A549 (cell line): Measurements from ENCODE around the gene PHTF2. TPM values are rescaled to one million over a fixed set of nuclear protein-coding genes. Genes with fewer than 3 reads are reported as not detected.

Experiments used
- ATAC-seq, 2 experiments: fragments of 200-7000 bp in 1 of 2; fragments of >200 bp in 1 of 2; cut with Nextera tagmentation in 1 of 2; cut with Tn5 transposase in 1 of 2; 3 replicates each; pipeline versions ENCODE4 v1.8.0 to v1.9.1; 2018 to 2020; ENCODE audit warnings: mild to moderate bottlenecking in 1 of 2, moderate library complexity in 1 of 2
- CTCF ChIA-PET: fragments of 300-600 bp; sonication (Branson Sonifier 250); formaldehyde crosslinking; extraction: SDS; loops from one replicate; lab custom pipeline; 2021; ENCODE audit warnings: antibody characterized with exemption, inconsistent platforms; lab: Yijun Ruan, JAX
- POLR2A ChIA-PET: fragments of 350-600 bp; formaldehyde crosslinking; extraction: SDS; loops from one replicate; lab custom pipeline; 2021; ENCODE audit warnings: antibody characterized with exemption, inconsistent platforms; lab: Yijun Ruan, JAX
- DNase-seq, 2 experiments: peaks; one replicate each; pipeline versions ENCODE4 v3.0.0 to v3.0.0-alpha.2; 2011 to 2016; ENCODE audit warnings: low read depth in 1 of 2, low spot score in 1 of 2
- FAIRE-seq: peaks from 2 replicates; lab custom pipeline; 2011; peaks lifted over from hg19 to GRCh38; lab: Jason Lieb, UNC
- H3K27ac ChIP-seq, 2 experiments: fragments of >200 bp; sonication (Bioruptor Twin); formaldehyde crosslinking; 3 replicates each; pipeline ENCODE4 v1.5.1; 2016 to 2017
- H3K4me1 ChIP-seq: fragments of >200 bp; sonication (Bioruptor Twin); formaldehyde crosslinking; 3 replicates; pipeline ENCODE4 v1.6.1; 2016
- H3K4me2 ChIP-seq: fragments of >200 bp; sonication (Bioruptor Twin); formaldehyde crosslinking; 3 replicates; pipeline ENCODE4 v1.6.1; 2016
- H3K4me3 ChIP-seq: fragments of >200 bp; sonication (Bioruptor Twin); formaldehyde crosslinking; 3 replicates; pipeline ENCODE4 v1.5.1; 2016
- H3K9me3 ChIP-seq: fragments of >200 bp; sonication (Bioruptor Twin); formaldehyde crosslinking; 3 replicates; pipeline ENCODE4 v1.6.1; 2016
- BHLHE40 ChIP-seq: IDR thresholded peaks from 2 replicates; pipeline ENCODE4 v1.6.1; 2012; ENCODE audit warnings: low read depth, low read length, inconsistent platforms
- CHD2 ChIP-seq: fragments of 150-350 bp; IDR thresholded peaks from 2 replicates; pipeline ENCODE4 v1.6.1; 2014; ENCODE audit warnings: low read length; ENCODE audit not compliant: partially characterized antibody
- E2F6 ChIP-seq: IDR thresholded peaks from 2 replicates; pipeline ENCODE4 v1.6.1; 2012; ENCODE audit warnings: low read depth, borderline replicate concordance
- EHF ChIP-seq: fragments of 250-450 bp; sonication (Bioruptor Pico); IDR thresholded peaks from 2 replicates; pipeline ENCODE4 v1.5.0; 2020; ENCODE audit warnings: mild to moderate bottlenecking
- ESRRA ChIP-seq: fragments of 150-350 bp; IDR thresholded peaks from 2 replicates; pipeline ENCODE4 v1.6.1; 2014; ENCODE audit warnings: mild to moderate bottlenecking, low read length, borderline replicate concordance
- GATA3 ChIP-seq: IDR thresholded peaks from 2 replicates; pipeline ENCODE4 v1.6.1; 2012; ENCODE audit warnings: borderline replicate concordance
- HES2 ChIP-seq: fragments of >200 bp; sonication (Bioruptor Twin); formaldehyde crosslinking; IDR thresholded peaks from 2 replicates; pipeline ENCODE4 v1.6.1; 2016
- HMGXB4 ChIP-seq: fragments of 250-450 bp; sonication (Bioruptor Pico); IDR thresholded peaks from 2 replicates; pipeline ENCODE4 v1.5.0; 2021; ENCODE audit warnings: mild to moderate bottlenecking, moderate library complexity, borderline replicate concordance
- JUNB ChIP-seq: fragments of >200 bp; sonication (Bioruptor Twin); formaldehyde crosslinking; IDR thresholded peaks from 2 replicates; pipeline ENCODE4 v1.6.1; 2016
- MAX ChIP-seq: IDR thresholded peaks from 2 replicates; pipeline ENCODE4 v1.6.1; 2012
- MYC ChIP-seq: IDR thresholded peaks from 2 replicates; pipeline ENCODE4 v1.6.1; 2012; ENCODE audit warnings: mild to moderate bottlenecking, inconsistent platforms, low read length, improper control_type of control experiment, borderline replicate concordance
- NPAS2 ChIP-seq: fragments of 250-450 bp; sonication (Bioruptor Pico); IDR thresholded peaks from 2 replicates; pipeline ENCODE4 v1.8.0; 2022; ENCODE audit warnings: mild to moderate bottlenecking, moderate library complexity, borderline replicate concordance
- NR3C1 ChIP-seq: fragments of >200 bp; sonication (Bioruptor Twin); formaldehyde crosslinking; IDR thresholded peaks from 3 replicates; pipeline ENCODE4 v1.6.1; 2017
- POLR2AphosphoS2 ChIP-seq: conservative IDR thresholded peaks from 2 replicates; pipeline ENCODE4 v1.6.1; 2012; ENCODE audit warnings: low read length, improper control_type of control experiment, inconsistent platforms
- RAD21 ChIP-seq, 2 experiments: fragments of >200 bp in 1 of 2; sonication (Bioruptor Twin) in 1 of 2; formaldehyde crosslinking in 1 of 2; IDR thresholded peaks in 1 of 2; conservative IDR thresholded peaks in 1 of 2; 2 replicates in 1 of 2; 3 replicates in 1 of 2; pipeline ENCODE4 v1.6.1; 2012 to 2018; ENCODE audit warnings: inconsistent platforms in 1 of 2
- RARB ChIP-seq: fragments of 250-450 bp; sonication (Bioruptor Pico); IDR thresholded peaks from 2 replicates; pipeline ENCODE4 v1.8.0; 2021; ENCODE audit warnings: mild to moderate bottlenecking, moderate library complexity
- REST ChIP-seq: fragments of 200-600 bp; sonication (generic); IDR thresholded peaks from 2 replicates; pipeline ENCODE4 v1.6.1; 2016; ENCODE audit warnings: antibody characterized with exemption, mild to moderate bottlenecking, moderate library complexity
- SMC3 ChIP-seq: fragments of >200 bp; sonication (Bioruptor Twin); formaldehyde crosslinking; IDR thresholded peaks from 3 replicates; pipeline ENCODE4 v1.6.1; 2018; ENCODE audit warnings: inconsistent platforms
- TFCP2L1 ChIP-seq: fragments of 250-450 bp; sonication (Bioruptor Pico); IDR thresholded peaks from 2 replicates; pipeline ENCODE4 v1.5.0; 2021; ENCODE audit warnings: mild to moderate bottlenecking
- TP53 ChIP-seq: fragments of 250-450 bp; sonication (Bioruptor Pico); IDR thresholded peaks from 2 replicates; pipeline ENCODE4 v1.5.0; 2021; ENCODE audit warnings: mild to moderate bottlenecking, moderate library complexity
- ZC3H11A ChIP-seq: fragments of 450-650 bp; IDR thresholded peaks from 2 replicates; pipeline ENCODE4 v1.6.1; 2014; ENCODE audit warnings: antibody characterized with exemption, mild to moderate bottlenecking
- ZFP36 ChIP-seq: fragments of 450-650 bp; IDR thresholded peaks from 2 replicates; pipeline ENCODE4 v1.6.1; 2014; ENCODE audit warnings: borderline replicate concordance; ENCODE audit not compliant: partially characterized antibody
- ZNF302 ChIP-seq: fragments of 250-450 bp; sonication (Bioruptor Pico); IDR thresholded peaks from 2 replicates; pipeline ENCODE4 v1.9.0; 2021; ENCODE audit warnings: inconsistent platforms, mild to moderate bottlenecking, moderate library complexity
- ZSCAN20 ChIP-seq: fragments of 250-450 bp; sonication (Bioruptor Pico); IDR thresholded peaks from 2 replicates; pipeline ENCODE4 v1.8.0; 2022; ENCODE audit warnings: mild to moderate bottlenecking, moderate library complexity
- WGBS: methylation state at CpG from one replicate; pipeline ENCODE4 v1.1.6; 2017; ENCODE audit errors: missing lambda C conversion rate; 5-methylcytosine and 5-hydroxymethylcytosine counted together
- polyA plus RNA-seq, 4 experiments: library from polyadenylated mRNA; depleted of rRNA in 3 of 4; stranded (reverse); fragments of >200 nt; fragmentation: RNase III in 1 of 4; extraction: RNeasy Plus Mini Kit Qiagen cat#74134 plus additional on column Dnase treatment in 1 of 4; gene quantifications; 2 replicates in 3 of 4; 3 replicates in 1 of 4; pipeline ENCODE4 v1.2.3, GENCODE V29; 2011 to 2017

The PHTF2 gene
- polyA plus RNA-seq, 2 of the 4 experiments (the other 2 are of a cell fraction), result 14.5 to 41.6 TPM

GRCh38 chr7:77904252-77904651, 105.7 kb downstream of the PHTF2 start:
- TF ChIP-seq NPAS2 (CRISPR knock-in tag), result no peak
- no peak for TF ChIP-seq TFCP2L1 (CRISPR knock-in tag)
- no peak for TF ChIP-seq HES2
- TF ChIP-seq, all 56 proteins: peak for 0
- ATAC-seq, result no peak
- ChIA-PET CTCF (interaction anchor here (0.9 to 1.8 kb wide), 4 partner anchors 10 to 145 kb away, joined by 3 to 6 read pairs (median 4); partner anchors contain the start of genes PHTF2 and TMEM60), POLR2A (interaction anchor here (0.6 kb wide), 1 partner anchor 51 kb away, joined by 3 read pairs; no protein-coding TSS in a partner anchor)
- DNase-seq, result no peak
- Histone ChIP-seq H3K27ac (no peak overlapping the region), H3K4me3 (no peak overlapping the region), H3K4me2 (no peak overlapping the region), H3K9me3 (no peaks in the 10 kb centered on the region), H3K4me1 (no peaks in the 10 kb centered on the region)
- 88% methylated on average over 2 of the region's 2 CpGs for WGBS
- peak; percentile 18 for FAIRE-seq

GRCh38 chr7:77907281-77907680, 108.7 kb downstream of the PHTF2 start:
- ATAC-seq, result no peak
- ChIA-PET POLR2A (no interaction called here), CTCF (no interaction called here)
- Histone ChIP-seq H3K27ac (no peak overlapping the region), H3K4me1 (no peaks in the 10 kb centered on the region), H3K4me3 (no peak overlapping the region), H3K4me2 (no peak overlapping the region), H3K9me3 (no peaks in the 10 kb centered on the region)
- DNase-seq, result no peak
- no peak for FAIRE-seq
- TF ChIP-seq GATA3, result no peak
- TF ChIP-seq E2F6, result no peak
- no peak for TF ChIP-seq RARB (CRISPR knock-in tag)
- no peak for TF ChIP-seq ZC3H11A
- TF ChIP-seq NR3C1, result no peak
- TF ChIP-seq BHLHE40, result no peak
- TF ChIP-seq JUNB, result no peak
- no peak for TF ChIP-seq EHF (CRISPR knock-in tag)
- no peak for TF ChIP-seq ESRRA
- no peak for TF ChIP-seq NPAS2 (CRISPR knock-in tag)
- no peak for TF ChIP-seq RAD21 (conservative IDR thresholded peaks at IDR 0.05 in 1 of 2, IDR thresholded peaks at IDR 0.05 in 1 of 2)
- no peak for TF ChIP-seq MYC
- no peak for TF ChIP-seq CHD2
- WGBS, result 65% methylated on average over 2 of the region's 2 CpGs

GRCh38 chr7:77908664-77909063, 110.1 kb downstream of the PHTF2 start:
- no peak for ATAC-seq
- CTCF ChIA-PET, result interaction anchor here (0.9 to 1.4 kb wide), 2 partner anchors 9 to 110 kb away, joined by 3 to 6 read pairs; partner anchors contain the start of genes PHTF2 and TMEM60
- no peak for DNase-seq

GRCh38 chr7:77910124-77910523, 111.6 kb downstream of the PHTF2 start:
- no peak overlapping the region for H3K4me3 ChIP-seq
- 83% methylated on average over 2 of the region's 2 CpGs for WGBS
- ATAC-seq (peak; percentile 77 to 83), FAIRE-seq (no peak), DNase-seq (peak in 1 of 2 experiments; percentile 34)
- ChIA-PET CTCF (no interaction called here), POLR2A (no interaction called here)
- no peak overlapping the region for H3K27ac ChIP-seq
- H3K9me3 ChIP-seq, result no peaks in the 10 kb centered on the region
- H3K4me2 ChIP-seq, result no peak overlapping the region
- no peaks in the 10 kb centered on the region for H3K4me1 ChIP-seq
- no peak for TF ChIP-seq ZSCAN20 (CRISPR knock-in tag)
- TF ChIP-seq HES2, result no peak
- no peak for TF ChIP-seq HMGXB4 (CRISPR knock-in tag)
- TF ChIP-seq SMC3, result no peak
- TF ChIP-seq TFCP2L1 (CRISPR knock-in tag), result no peak
- no peak for TF ChIP-seq REST
- TF ChIP-seq MAX, result no peak
- no peak for TF ChIP-seq E2F6
- no peak for TF ChIP-seq ZNF302 (CRISPR knock-in tag)

More at GRCh38 chr7:77908664-77909063, 110.1 kb downstream of the PHTF2 start:
- POLR2A ChIA-PET, result no interaction called here
- no peak for FAIRE-seq
- 97% methylated on average over 2 of the region's 2 CpGs for WGBS
- no peak overlapping the region for H3K4me2 ChIP-seq
- H3K4me1 ChIP-seq, result no peaks in the 10 kb centered on the region
- TF ChIP-seq BHLHE40 (no peak), ZFP36 (no peak), TP53 (CRISPR knock-in tag) (no peak), POLR2AphosphoS2 (no peak)
- no peak overlapping the region for H3K27ac ChIP-seq
- H3K4me3 ChIP-seq, result no peak overlapping the region
- H3K9me3 ChIP-seq, result no peaks in the 10 kb centered on the region
